ENCODE results near the gene ABR.

DNA sequence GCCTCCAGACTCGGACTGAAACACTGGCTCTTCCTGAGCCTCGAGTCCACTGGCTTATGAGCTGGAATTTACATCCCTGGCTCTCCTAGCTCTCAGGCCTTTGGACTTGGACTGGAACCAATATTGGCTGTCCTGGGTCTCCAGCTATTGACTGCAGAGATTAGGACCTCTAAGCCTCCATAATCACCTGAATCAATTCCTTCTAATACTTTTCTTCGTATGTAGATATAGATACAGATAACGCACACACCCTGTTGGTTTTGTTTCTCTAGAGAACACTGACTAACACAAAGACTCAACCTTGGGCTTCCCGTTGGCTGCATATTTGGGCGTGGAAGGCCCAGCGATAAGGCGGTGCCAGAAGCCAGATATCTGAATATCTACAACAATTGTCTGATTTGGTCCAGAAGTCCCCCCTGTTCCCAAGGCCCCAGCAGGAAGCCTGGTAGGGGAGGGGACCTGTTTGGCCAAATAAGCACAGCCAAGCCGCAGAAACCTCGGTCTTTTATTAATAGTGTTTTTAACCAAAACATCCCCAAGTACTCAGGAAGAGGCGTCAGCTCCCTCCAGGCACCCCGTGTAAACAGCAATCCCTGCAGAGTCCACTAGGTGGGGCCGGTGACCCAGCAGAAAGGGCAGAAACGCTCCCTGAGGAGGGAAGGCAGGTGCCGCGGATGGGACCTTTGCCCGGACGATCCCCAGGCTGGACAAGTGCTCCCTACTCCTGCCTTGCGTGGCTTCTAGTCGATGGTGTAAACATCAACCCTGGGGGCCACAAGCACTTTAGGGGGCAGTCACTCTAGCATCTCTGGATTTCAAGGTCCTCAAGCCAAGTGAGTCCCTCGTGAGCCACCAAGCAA is 57.0 kb downstream of the ABR start:
- no peak for TF ChIP-seq PAX5 (IDR thresholded peaks at IDR 0.05; ENCODE audit: insufficient read depth, low read length, severe bottlenecking)
- no peak for TF ChIP-seq SPI1 (IDR thresholded peaks at IDR 0.05; ENCODE audit: low read depth, low read length)

All from GM12891 (cell line).